HG02885 (cell line): Measurements from ENCODE around the gene RAB40C.

Experiments
- ATAC-seq: cut with Tn5 transposase; IDR thresholded peaks from one replicate; pipeline ENCODE4 v1.9.1; 2021; ENCODE audit warnings: mild to moderate bottlenecking; ENCODE audit not compliant: unreplicated experiment, poor library complexity

The RAB40C gene

GRCh38 chr16:610513-611381 is 20.9 kb downstream of the RAB40C start:
- no peak for ATAC-seq

- ATAC-seq: no peak
These were observed 25.3 kb downstream of the RAB40C start for GRCh38 chr16:615122-615521.

- ATAC-seq: no peak
These were observed 27.1 kb downstream of the RAB40C start for GRCh38 chr16:616733-617586.

GRCh38 chr16:617855-618254 is 28.0 kb downstream of the RAB40C start:
- ATAC-seq: no peak

- no peak for ATAC-seq
These were observed 29.7 kb downstream of the RAB40C start for GRCh38 chr16:619476-620100.

GRCh38 chr16:620700-621525 is 31.0 kb downstream of the RAB40C start:
- ATAC-seq: no peak

GRCh38 chr16:621526-622105 is 31.8 kb downstream of the RAB40C start:
- no peak for ATAC-seq

- ATAC-seq: no peak
These were observed 33.0 kb downstream of the RAB40C start for GRCh38 chr16:622920-623280.

- no peak for ATAC-seq
These were observed 34.7 kb downstream of the RAB40C start for GRCh38 chr16:624526-625070.

GRCh38 chr16:625117-625976 is 35.5 kb downstream of the RAB40C start:
- ATAC-seq: no peak

GRCh38 chr16:625977-626765 is 36.3 kb downstream of the RAB40C start:
- no peak for ATAC-seq

- no peak for ATAC-seq
These were observed 37.1 kb downstream of the RAB40C start for GRCh38 chr16:626787-627453.

- ATAC-seq: no peak
These were observed 37.8 kb downstream of the RAB40C start for GRCh38 chr16:627454-628239.

- ATAC-seq: no peak
These were observed 38.6 kb downstream of the RAB40C start for GRCh38 chr16:628321-629061.

- ATAC-seq: no peak
These were observed 39.4 kb downstream of the RAB40C start for GRCh38 chr16:629185-629832.
